Measurements from ENCODE around the gene MMP21. TPM values are rescaled to one million over a fixed set of nuclear protein-coding genes. Genes with fewer than 3 reads are reported as not detected.

The MMP21 gene
- total and polyA plus RNA-seq, 2 of the 13 experiments (the other 11 are each of a cell fraction or from before 2014, with no cell fraction given): not detected

DNA sequence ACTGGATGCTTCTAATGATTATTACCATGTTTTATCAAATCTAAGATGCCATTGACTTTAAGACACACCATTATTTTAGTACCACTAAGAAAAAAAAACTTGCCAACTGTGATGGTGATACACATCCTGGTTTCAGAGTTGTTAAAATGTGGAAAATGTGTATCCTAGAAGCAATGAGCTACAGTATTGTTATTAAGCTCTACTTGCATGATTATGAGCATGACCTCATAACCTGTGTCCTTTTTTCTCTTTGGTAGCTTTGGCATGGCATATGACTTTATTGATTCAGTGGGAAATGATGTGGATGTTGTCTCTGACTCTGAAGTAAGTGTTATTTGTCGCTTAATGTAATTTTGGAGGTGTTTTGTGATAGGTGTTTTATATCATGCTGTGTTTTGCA, 52.8 kb downstream of the MMP21 start:
- BruUV-seq (replicated peaks): no TSS peak
- no peak overlapping the region for H3K4me2 ChIP-seq (ENCODE audit: low read depth, low read length)
- peaks cover 25% of the 10 kb centered on the region for H3K4me1 ChIP-seq (ENCODE audit: insufficient read depth, low read length)
- H3K27me3 ChIP-seq (ENCODE audit: control insufficient read depth in 1 of 2, insufficient read depth in 2 of 2, low read length in 2 of 2): no peaks in the 10 kb centered on the region; a peak in 1 of 5 replicates
- H3K9ac ChIP-seq (ENCODE audit: insufficient read depth, low read depth, low read length): no peak overlapping the region
- peaks cover 9 to 62% of the 10 kb centered on the region in 2 experiments for H3K36me3 ChIP-seq (replicated peaks in 1 of 2; ENCODE audit: control insufficient read depth in 1 of 2, insufficient read depth in 2 of 2, low read length in 2 of 2)
- H4K20me1 ChIP-seq (ENCODE audit: insufficient read depth, low read length): no peaks in the 10 kb centered on the region
- no peaks in the 10 kb centered on the region for H3K9me3 ChIP-seq (ENCODE audit: low read length)
- in situ Hi-C loops (cut with HindIII; ENCODE audit: extremely low pct_ligation_motif_present, low pct_unique_long_range_greater_than_20kb): no loop called here
- CTCF ChIA-PET (ENCODE audit: low intra/inter-chr PET ratio, low total read pairs): no interaction called here
- DNase-seq (ENCODE audit: low spot score): no peak
- no peak for FAIRE-seq
- no peak overlapping the region for H2AFZ ChIP-seq (ENCODE audit: low read length)
- no peak overlapping the region for H3K27ac ChIP-seq (ENCODE audit: extremely low read length, insufficient read depth, low read length)
- peaks cover 19% of the 10 kb centered on the region for H3K79me2 ChIP-seq (ENCODE audit: insufficient read depth, low read length)
- intact Hi-C loops (cut with micrococcal nuclease; ENCODE audit: unreplicated experiment): no loop called here
- POLR2A ChIA-PET: no interaction called here
- ATAC-seq: no peak
- no peak overlapping the region for H3K4me3 ChIP-seq (replicated peaks in 1 of 3; ENCODE audit: insufficient read depth in 1 of 3, low read depth in 2 of 3, low read length in 3 of 3)
- 95% methylated on average over 1 of the region's 1 CpG for WGBS (ENCODE audit: low lambda C conversion rate)
- TF ChIP-seq RORA (CRISPR knock-in tag; IDR thresholded peaks at IDR 0.05): no peak
- no peak for TF ChIP-seq ZNF615 (CRISPR knock-in tag; IDR thresholded peaks at IDR 0.05; ENCODE audit: borderline replicate concordance)
- no peak for TF ChIP-seq PAWR (CRISPR knock-in tag; IDR thresholded peaks at IDR 0.05; ENCODE audit: borderline replicate concordance)
- no peak for TF ChIP-seq REL (CRISPR knock-in tag; conservative IDR thresholded peaks at IDR 0.05)
- TF ChIP-seq, protein P1, sequence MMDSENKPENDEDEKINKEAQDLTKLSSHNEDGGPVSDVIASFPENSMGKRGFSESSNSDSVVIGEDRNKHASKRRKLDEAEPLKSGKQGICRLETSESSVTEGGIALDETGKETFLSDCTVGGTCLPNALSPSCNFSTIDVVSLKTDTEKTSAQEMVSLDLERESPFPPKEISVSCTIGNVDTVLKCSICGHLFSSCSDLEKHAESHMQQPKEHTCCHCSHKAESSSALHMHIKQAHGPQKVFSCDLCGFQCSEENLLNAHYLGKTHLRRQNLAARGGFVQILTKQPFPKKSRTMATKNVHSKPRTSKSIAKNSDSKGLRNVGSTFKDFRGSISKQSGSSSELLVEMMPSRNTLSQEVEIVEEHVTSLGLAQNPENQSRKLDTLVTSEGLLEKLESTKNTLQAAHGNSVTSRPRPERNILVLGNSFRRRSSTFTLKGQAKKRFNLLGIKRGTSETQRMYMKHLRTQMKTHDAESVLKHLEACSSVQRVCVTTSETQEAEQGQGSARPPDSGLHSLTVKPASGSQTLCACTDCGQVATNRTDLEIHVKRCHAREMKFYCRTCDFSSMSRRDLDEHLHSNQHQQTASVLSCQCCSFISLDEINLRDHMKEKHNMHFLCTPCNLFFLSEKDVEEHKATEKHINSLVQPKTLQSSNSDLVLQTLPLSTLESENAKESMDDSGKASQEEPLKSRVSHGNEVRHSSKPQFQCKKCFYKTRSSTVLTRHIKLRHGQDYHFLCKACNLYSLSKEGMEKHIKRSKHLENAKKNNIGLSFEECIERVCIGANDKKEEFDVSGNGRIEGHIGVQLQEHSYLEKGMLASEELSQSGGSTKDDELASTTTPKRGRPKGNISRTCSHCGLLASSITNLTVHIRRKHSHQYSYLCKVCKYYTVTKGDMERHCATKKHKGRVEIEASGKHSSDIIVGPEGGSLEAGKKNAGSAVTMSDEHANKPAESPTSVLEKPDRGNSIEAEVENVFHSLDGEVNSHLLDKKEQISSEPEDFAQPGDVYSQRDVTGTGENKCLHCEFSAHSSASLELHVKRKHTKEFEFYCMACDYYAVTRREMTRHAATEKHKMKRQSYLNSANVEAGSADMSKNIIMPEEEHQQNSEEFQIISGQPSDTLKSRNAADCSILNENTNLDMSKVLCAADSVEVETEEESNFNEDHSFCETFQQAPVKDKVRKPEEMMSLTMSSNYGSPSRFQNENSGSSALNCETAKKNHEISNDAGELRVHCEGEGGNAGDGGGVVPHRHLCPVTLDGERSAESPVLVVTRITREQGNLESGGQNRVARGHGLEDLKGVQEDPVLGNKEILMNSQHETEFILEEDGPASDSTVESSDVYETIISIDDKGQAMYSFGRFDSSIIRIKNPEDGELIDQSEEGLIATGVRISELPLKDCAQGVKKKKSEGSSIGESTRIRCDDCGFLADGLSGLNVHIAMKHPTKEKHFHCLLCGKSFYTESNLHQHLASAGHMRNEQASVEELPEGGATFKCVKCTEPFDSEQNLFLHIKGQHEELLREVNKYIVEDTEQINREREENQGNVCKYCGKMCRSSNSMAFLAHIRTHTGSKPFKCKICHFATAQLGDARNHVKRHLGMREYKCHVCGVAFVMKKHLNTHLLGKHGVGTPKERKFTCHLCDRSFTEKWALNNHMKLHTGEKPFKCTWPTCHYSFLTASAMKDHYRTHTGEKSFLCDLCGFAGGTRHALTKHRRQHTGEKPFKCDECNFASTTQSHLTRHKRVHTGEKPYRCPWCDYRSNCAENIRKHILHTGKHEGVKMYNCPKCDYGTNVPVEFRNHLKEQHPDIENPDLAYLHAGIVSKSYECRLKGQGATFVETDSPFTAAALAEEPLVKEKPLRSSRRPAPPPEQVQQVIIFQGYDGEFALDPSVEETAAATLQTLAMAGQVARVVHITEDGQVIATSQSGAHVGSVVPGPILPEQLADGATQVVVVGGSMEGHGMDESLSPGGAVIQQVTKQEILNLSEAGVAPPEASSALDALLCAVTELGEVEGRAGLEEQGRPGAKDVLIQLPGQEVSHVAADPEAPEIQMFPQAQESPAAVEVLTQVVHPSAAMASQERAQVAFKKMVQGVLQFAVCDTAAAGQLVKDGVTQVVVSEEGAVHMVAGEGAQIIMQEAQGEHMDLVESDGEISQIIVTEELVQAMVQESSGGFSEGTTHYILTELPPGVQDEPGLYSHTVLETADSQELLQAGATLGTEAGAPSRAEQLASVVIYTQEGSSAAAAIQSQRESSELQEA (CRISPR knock-in tag; IDR thresholded peaks at IDR 0.05; ENCODE audit: not compliant biosample characterization): no peak
- no peak for TF ChIP-seq NFE2L2 (IDR thresholded peaks at IDR 0.05; ENCODE audit: low read length)
- TF ChIP-seq, protein P2, sequence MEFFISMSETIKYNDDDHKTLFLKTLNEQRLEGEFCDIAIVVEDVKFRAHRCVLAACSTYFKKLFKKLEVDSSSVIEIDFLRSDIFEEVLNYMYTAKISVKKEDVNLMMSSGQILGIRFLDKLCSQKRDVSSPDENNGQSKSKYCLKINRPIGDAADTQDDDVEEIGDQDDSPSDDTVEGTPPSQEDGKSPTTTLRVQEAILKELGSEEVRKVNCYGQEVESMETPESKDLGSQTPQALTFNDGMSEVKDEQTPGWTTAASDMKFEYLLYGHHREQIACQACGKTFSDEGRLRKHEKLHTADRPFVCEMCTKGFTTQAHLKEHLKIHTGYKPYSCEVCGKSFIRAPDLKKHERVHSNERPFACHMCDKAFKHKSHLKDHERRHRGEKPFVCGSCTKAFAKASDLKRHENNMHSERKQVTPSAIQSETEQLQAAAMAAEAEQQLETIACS (CRISPR knock-in tag; IDR thresholded peaks at IDR 0.05): no peak
- TF ChIP-seq POLR2AphosphoS5 (IDR thresholded peaks at IDR 0.05; ENCODE audit: low read depth, low read length): no peak
- no peak for TF ChIP-seq JARID2 (CRISPR knock-in tag; IDR thresholded peaks at IDR 0.05; ENCODE audit: insufficient replicate concordance)
- no peak for TF ChIP-seq ZNF788 (CRISPR knock-in tag; IDR thresholded peaks at IDR 0.05; ENCODE audit: borderline replicate concordance)
- TF ChIP-seq NR2F1 (CRISPR knock-in tag; IDR thresholded peaks at IDR 0.05): no peak
- TF ChIP-seq HDAC2 (CRISPR knock-in tag; IDR thresholded peaks at IDR 0.05): no peak
- no peak for TF ChIP-seq ZNF382 (CRISPR knock-in tag; IDR thresholded peaks at IDR 0.05; ENCODE audit: borderline replicate concordance)
- TF ChIP-seq, protein P3, sequence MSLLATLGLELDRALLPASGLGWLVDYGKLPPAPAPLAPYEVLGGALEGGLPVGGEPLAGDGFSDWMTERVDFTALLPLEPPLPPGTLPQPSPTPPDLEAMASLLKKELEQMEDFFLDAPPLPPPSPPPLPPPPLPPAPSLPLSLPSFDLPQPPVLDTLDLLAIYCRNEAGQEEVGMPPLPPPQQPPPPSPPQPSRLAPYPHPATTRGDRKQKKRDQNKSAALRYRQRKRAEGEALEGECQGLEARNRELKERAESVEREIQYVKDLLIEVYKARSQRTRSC (CRISPR knock-in tag; IDR thresholded peaks at IDR 0.05; ENCODE audit: low read depth): no peak
- no peak for TF ChIP-seq TCF7L2 (IDR thresholded peaks at IDR 0.05; ENCODE audit: low read depth, low read length)
